T-helper 1 cell treated with Interleukin-12 subunit alpha and Interleukin-12 subunit beta and Interleukin-4 antibody, amounts not matched to agents 30 ng/mL and 1 ng/mL, for 36 hours (primary cell): Measurements from ENCODE around the gene TTC31. TPM values are rescaled to one million over a fixed set of nuclear protein-coding genes. Genes with fewer than 3 reads are reported as not detected.

Experiments used
- intact Hi-C: fragments of 100-400 bp; cut with micrococcal nuclease; formaldehyde crosslinking; loops from one replicate; pipeline ENCODE4 v1.15.1; 2024
- total RNA-seq: library from RNA; stranded (reverse); gene quantifications from 2 replicates; pipeline ENCODE4 v1.2.3, GENCODE V29; 2022

The TTC31 gene
- total RNA-seq, 1 donor from 2014 or later = 47.9 TPM

GRCh38 chr2:74502720-74503505 is 20.0 kb downstream of the TTC31 start:
- intact Hi-C loops = loop anchor here (1.0 to 5.0 kb wide), 2 partner anchors 20 to 1211 kb away; partner anchors contain the start of genes EGR4 and TTC31

- intact Hi-C loops = loop anchor here (1.0 to 5.0 kb wide), 2 partner anchors 20 to 1211 kb away; partner anchors contain the start of genes EGR4 and TTC31
These were observed 20.9 kb downstream of the TTC31 start for GRCh38 chr2:74503506-74504475.

GRCh38 chr2:74504591-74504990 is 21.7 kb downstream of the TTC31 start:
- intact Hi-C loops = loop anchor here (5.0 kb wide), 1 partner anchor 1212 kb away; the partner anchor contains the start of gene EGR4

DNA sequence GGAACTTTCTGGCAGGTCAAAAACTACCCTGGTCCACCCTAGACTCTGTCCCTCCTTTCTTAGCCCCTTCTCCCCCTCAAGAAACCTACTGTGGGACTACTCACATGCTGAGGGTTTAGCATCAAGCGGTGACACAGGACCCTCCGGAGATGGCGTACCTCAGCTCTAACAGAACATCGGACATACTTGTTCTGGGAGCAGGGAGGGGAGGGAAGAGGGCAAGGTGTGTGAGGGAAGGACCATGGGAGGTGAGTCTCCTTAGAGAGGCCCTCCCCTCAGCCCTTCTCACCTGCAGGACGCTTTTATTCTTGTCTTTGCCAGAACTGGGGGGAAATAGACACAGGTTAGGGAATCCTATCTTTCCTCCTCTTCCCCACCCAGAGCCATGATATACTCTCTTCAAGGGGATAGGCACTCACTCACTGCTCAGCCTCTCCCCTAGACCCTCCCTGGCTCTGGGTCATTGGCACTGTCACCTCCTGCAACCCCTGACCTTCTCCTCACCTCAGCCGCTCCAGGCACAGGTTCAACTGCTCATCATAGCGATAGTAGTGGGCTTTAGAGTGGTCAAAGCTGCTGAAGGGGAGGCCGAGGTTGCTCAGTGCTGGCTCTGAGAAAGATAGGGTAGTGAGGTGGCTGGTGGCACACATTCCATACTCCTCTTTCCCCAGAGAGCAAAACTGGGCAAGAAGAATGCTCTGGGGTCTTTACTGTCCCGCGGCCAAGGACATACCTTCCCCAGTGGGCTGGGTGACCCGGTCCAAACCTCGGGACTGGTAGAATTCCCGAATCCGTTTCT is 22.8 kb downstream of the TTC31 start:
- intact Hi-C loops = loop anchor here (2.0 kb wide), 4 partner anchors 51 to 239 kb away; partner anchors contain the start of genes C2orf81, INO80B, SEMA4F and WDR54

GRCh38 chr2:74507145-74507925 is 24.5 kb downstream of the TTC31 start, which contains the start of gene PCGF1:
TSS of gene PCGF1 (minus strand) at chr2:74507695. CDS start at chr2:74507668, 27 bp downstream.
- intact Hi-C loops = loop anchor here (1.0 to 2.0 kb wide), 14 partner anchors 9 to 770 kb away; partner anchors contain the start of genes AUP1, C2orf81, DGUOK and DOK1

DNA sequence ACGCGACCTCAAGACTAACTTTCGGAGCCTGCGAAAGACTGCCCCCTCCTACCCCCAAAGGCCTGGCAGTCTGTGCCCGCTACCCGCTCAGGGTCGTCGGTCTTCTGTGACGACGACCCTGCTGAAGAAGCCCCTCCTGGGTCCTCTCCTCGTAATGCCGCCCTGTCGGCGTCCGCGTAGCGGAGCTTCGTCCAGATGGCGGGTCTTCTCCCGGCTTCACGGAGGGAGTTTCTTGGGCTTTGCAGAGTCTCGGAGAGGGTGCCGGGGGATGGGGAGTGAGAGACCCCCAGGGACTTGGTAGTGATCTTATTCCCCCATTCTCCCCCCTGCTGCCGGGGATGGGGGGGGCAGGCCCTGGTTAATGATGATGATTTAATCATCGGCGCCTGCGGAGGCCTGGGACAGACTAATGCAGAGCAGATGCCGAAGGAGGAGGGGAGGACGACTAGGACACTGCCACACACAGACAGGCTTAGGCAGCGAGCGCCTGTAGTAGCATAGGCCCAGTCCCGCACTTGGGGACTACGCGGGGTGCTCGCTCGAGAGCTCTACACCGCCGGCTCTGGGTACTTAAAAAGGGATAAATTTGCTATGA is 25.1 kb downstream of the TTC31 start:
- intact Hi-C loops = loop anchor here (1.0 to 2.0 kb wide), 14 partner anchors 8 to 771 kb away; partner anchors contain the start of genes AUP1, C2orf81, DGUOK and DOK1

DNA sequence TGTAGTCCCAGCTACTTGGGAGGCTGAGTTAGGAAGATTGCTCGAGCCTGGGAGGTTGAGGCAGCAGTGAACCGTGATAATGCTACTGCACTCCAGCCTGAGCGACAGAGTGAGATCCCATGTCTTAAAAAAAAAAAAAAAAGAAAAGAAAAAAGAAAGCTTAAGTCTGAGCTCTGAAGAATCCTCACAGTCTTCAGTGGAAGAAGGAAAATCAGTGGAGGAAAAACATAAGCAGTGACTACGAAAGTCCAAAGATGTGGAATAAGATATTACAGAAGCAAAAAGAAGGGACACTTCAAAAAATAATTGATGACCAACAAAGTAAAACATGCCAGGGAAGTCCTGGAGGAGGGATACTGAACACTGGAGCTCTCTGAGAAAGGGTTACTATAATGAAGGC is 27.4 kb downstream of the TTC31 start:
- intact Hi-C loops = no loop called here

- intact Hi-C loops = no loop called here
These were observed 28.5 kb downstream of the TTC31 start for GRCh38 chr2:74511104-74511989.

- intact Hi-C loops = no loop called here
These were observed 30.1 kb downstream of the TTC31 start for GRCh38 chr2:74512744-74513604.

DNA sequence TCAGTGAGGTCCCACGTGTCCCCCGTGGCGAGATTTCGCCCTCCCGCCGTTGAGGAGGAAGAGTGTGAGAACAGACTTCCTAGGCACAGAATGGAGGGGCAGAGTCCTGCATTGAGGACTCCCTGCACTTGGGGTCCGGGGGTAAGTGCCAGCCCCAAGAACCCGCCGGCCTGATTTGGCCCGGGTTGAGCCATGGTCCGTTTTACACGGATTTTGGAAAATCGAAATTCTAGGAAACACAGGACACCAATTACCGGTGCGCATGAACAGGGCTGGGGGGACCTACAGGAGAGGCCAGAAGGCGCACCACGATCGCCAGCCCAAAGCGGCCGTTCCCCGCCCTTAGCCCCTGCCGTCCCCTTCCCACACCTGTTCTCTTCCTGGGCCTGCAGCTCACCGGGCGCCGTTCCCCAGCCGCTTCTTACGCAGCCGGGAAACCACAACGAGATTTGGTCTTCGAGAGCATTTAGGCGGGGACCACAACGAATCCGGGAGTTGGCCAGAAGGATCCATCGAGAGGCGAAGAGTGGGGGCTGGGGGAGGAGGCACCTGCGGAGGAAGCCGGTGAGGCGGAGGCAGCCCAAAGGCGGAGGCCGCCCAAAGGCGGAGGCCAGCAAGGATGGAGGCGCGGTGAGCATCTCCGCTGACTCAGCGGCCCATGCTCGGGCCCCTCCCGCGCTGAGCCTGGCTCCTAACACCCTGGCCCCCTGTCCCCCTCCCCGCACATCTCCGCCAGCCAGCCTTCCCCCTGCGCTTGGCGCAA is 30.9 kb downstream of the TTC31 start:
- intact Hi-C loops = loop anchor here (1.0 kb wide), 1 partner anchor 19 kb away; no protein-coding TSS in a partner anchor

DNA sequence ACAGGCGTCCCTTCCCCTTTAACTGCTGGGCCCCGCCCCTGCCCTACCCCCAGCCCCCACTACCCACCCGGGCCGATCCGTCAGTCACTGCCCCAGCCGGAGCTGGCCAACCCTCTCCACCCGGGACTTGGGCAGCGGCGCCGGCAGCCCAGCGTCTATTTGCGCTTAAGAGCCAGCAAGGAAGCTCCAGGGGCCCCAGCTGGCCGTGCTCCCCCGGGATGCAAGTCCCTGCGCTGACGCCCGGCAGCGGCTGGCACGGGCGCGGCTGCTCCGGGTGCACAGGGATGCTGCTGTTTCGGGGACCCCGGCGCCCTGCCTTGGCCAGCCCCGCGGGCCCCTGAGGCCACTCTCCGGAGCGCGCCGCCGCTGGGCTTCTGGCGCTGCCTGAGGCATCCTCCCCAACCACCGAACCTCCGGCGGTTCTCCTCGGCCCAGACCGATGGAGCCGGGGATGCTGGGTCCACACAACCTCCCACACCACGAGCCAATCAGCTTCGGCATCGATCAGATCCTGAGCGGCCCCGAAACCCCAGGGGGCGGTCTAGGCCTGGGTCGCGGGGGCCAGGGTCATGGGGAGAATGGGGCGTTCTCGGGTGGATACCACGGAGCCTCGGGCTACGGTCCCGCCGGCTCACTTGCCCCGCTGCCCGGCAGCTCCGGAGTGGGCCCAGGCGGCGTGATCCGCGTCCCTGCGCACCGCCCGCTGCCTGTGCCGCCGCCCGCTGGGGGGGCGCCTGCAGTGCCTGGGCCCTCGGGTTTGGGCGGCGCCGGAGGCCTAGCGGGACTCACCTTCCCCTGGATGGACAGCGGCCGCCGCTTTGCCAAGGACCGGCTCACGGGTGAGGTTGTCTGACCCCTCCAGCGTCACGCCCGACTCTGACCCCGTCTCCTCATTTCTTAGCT is 31.7 kb downstream of the TTC31 start, which contains the start of gene TLX2:
Gene TLX2 (plus strand): TSS at position 83 of the 903 bp plus-strand sequence. CDS start 357 bp downstream, at position 440.
- intact Hi-C loops = loop anchor here (1.0 kb wide), 1 partner anchor 18 kb away; no protein-coding TSS in a partner anchor

GRCh38 chr2:74515271-74515980 is 32.5 kb downstream of the TTC31 start:
- intact Hi-C loops = no loop called here

DNA sequence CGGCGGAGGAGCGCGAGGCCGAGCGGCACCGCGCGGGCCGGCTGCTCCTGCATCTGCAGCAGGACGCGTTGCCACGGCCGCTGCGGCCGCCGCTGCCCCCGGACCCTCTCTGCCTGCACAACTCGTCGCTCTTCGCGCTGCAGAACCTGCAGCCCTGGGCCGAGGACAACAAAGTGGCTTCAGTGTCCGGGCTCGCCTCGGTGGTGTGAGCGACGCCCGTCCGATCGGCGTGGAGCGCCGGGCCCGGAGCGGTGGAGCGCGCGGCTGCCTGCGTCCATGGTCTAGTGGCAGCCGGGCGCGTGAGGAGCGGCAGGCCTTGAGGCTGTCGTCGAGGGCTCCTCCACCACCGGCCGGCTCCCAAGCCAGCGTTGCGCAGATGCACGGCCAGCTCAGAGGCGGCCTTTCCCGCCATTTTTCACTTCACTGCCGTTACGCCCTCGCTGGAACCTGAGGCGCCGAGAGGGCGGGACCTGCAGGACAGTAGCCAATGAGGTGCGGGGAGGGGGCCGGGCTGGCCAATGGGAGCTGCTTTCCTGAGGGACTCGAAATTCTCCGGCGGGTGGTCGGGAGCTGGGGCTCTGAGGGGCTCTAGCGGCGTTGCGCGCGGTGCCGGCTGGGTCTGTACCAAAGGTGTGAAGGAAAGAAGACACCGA is 33.2 kb downstream of the TTC31 start:
- intact Hi-C loops = loop anchor here (1.0 kb wide), 3 partner anchors 9 to 17 kb away; partner anchors contain the start of genes AUP1, HTRA2, LBX2 and PCGF1

DNA sequence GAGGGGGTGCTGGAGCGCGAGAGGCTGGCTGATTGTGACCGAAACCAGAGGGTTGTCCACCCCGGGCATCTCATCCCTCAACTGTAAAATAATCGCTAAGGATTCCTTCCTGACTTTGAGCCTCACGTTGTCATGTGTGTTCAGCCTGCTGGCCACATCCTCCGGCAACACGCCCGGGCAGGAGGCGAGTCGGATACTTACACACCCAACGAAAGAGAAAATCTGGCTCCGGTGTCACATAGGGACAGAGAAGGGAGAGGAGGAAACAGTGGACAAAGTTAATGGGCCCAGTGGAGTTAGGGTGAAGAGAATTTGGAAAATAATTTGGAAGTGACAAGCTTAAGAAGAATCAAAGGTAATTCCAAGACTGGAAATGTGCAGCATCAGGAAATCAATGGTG is 33.8 kb downstream of the TTC31 start:
- intact Hi-C loops = loop anchor here (1.0 kb wide), 3 partner anchors 9 to 17 kb away; partner anchors contain the start of genes AUP1, HTRA2, LBX2 and PCGF1
